Astrocyte of the spinal cord (primary cell): ENCODE measurements around the gene HS3ST3B1.
A peak's percentile ranks its signal among the peaks of the same experiment; 100 is the strongest.

Experiments
- DNase-seq: peaks from one replicate; pipeline ENCODE4 v3.0.0; 2011; ENCODE audit warnings: low read depth, low spot score
- H3K4me3 ChIP-seq: 2 replicates; pipeline ENCODE4 v1.5.1; 2011; ENCODE audit warnings: low read depth, mild to moderate bottlenecking, low read length, moderate library complexity
- CTCF ChIP-seq: IDR thresholded peaks from 2 replicates; pipeline ENCODE4 v1.5.1; 2012; ENCODE audit warnings: low read depth, mild to moderate bottlenecking, low read length, inconsistent platforms
- in situ Hi-C: cut with HindIII; loops from 2 replicates; pipeline ENCODE4 v1.10.0; 2017; ENCODE audit warnings: low sequenced_read_pairs

HS3ST3B1 gene

DNA sequence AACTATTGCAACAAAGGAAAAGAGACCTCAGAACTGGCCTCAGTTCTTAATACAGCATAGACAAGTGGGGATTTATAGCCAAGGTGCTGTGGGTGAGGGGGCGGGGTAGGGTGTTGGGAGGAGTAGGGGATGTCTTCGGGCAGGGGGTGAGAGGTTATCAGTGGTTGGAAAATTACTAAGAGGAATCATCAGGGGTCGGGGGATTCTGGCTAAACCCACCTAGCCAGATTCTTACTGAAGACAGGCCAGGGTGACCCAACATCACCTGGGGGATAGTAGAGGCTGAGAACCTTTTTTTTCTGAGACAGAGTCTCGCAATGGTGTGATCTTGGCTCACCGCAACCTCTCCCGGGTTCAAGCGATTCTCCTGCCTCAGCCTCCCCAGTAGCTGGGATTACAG lies 32.6 kb downstream of the HS3ST3B1 start:
- no peak for TF ChIP-seq CTCF
- DNase-seq: no peak
- in situ Hi-C loops: no loop called here
- H3K4me3 ChIP-seq: no peak overlapping the region

DNA sequence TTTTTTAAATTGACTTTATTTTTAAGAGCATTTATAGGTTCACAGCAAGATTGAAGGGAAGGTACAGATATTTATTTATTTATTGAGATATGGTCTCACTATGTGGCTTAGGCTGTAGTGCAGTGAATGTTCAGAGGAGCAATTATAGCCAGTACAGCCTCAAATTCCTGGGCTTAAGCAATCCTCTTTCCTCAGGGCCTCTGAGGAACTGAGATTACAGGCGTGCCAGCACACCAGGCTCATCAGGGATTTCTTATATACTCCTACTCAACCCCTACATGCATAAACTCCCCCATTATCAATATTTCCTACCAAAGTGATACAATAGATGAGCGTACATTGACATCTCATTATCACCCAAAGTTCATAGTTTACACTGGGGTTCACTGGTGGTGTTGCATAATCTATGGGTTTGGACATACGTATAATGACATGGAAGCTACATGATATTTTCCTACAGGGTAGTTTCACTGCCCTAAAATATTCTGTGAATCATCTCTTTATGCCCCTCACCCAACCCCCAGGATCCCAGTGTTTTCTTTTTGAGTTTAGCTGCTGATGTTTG lies 33.5 kb downstream of the HS3ST3B1 start:
- in situ Hi-C loops: no loop called here
- TF ChIP-seq CTCF: no peak
- no peak overlapping the region for H3K4me3 ChIP-seq
- DNase-seq: no peak

DNA sequence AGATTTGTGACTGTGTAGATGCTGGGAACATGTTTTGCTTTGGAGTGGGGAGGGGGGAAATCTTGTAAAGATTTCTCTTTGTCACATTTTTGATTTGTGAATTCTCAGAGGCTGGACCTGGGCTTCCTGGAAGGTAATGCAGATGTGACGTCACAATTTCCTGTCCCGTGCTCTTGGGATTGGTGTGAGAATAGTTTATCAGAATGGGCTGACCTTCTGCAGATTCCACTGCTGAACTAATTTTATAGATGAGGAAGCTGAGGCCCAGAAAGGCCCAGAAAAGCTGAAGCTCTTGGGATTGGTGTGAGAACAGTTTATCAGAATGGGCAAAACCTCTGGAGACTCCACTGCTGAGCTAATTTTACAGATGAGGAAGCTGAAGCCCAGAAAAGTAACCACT lies 34.0 kb downstream of the HS3ST3B1 start:
- no peak for TF ChIP-seq CTCF
- no peak for DNase-seq
- no peak overlapping the region for H3K4me3 ChIP-seq
- in situ Hi-C loops: no loop called here

- no peak for DNase-seq
- TF ChIP-seq CTCF: no peak
- in situ Hi-C loops: no loop called here
- H3K4me3 ChIP-seq: no peak overlapping the region
These were observed 35.5 kb downstream of the HS3ST3B1 start for GRCh38 chr17:14336418-14336817.

DNA sequence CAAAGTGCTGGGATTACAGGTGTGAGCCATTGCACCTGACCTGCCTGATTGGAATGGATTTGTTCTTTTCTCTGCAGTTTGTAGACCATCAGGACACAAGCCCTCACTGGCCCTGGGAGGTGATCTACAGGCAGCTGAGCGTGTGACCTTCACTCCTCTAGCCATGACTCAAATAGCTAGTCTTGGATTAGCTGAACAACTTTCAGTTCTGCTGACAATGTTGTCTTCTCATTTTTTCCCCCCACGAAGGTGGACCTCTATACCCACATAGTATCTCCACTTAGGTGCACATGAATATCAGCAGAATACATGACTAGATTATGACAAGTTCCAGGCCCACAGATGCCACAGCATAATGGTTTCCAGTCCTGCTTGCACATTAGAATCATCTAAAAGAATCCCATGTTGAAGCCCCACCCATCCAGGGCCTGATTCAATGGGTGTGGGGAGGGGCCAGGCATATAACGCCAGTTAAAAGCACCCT lies 36.8 kb downstream of the HS3ST3B1 start:
- DNase-seq: no peak
- in situ Hi-C loops: no loop called here
- TF ChIP-seq CTCF: no peak

GRCh38 chr17:14340857-14341754 lies 40.2 kb downstream of the HS3ST3B1 start:
- in situ Hi-C loops: no loop called here
- peak; percentile 39 for DNase-seq
- TF ChIP-seq CTCF: no peak
- H3K4me3 ChIP-seq: no peak overlapping the region

More for the DNA sequence above, 36.8 kb downstream of the HS3ST3B1 start:
- H3K4me3 ChIP-seq: no peak overlapping the region
